ENCODE data around the gene PEX14.

Gene PEX14

DNA sequence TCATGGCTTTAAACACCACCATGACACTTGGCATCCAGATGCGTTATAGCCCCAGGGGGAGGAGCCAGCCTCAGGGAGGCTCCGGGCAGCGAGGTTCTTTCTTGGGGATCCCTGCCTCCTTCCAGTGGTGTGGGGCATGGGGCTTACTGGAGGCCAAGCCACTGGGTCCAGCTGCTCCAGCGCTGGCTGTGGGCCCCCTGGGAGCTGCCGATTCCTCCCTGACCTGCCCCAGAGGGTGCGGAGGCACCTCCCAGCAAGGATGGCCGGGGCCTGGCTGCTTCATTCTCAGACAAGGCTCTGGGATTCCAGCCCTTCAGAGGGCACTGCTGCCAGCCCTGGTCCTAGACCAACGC is 159.3 kb downstream of the PEX14 start:
- Histone ChIP-seq H3K27ac (ENCODE audit: low read depth, low read length) (no peak overlapping the region), H3K36me3 (ENCODE audit: low read length) (no peaks in the 10 kb centered on the region), H3K4me2 (ENCODE audit: low read depth, low read length, poor library complexity, severe bottlenecking) (no peak overlapping the region), H3K27me3 (ENCODE audit: low read length) (no peaks in the 10 kb centered on the region), H3K9me2 (replicated peaks; ENCODE audit: insufficient read depth, low read length) (no peaks in the 10 kb centered on the region), H3K4me3 (ENCODE audit: insufficient read depth, low read length, poor library complexity, severe bottlenecking) (no peak overlapping the region), H3F3A (ENCODE audit: insufficient read depth) (no peaks in the 10 kb centered on the region), H4K20me1 (ENCODE audit: low read depth, low read length) (no peaks in the 10 kb centered on the region), H2AFZ (ENCODE audit: low read depth, low read length, severe bottlenecking) (no peak overlapping the region), H3K79me2 (ENCODE audit: insufficient read depth, low read length) (no peaks in the 10 kb centered on the region), H3K9ac (ENCODE audit: low read length) (no peak overlapping the region), H3K9me3 (ENCODE audit: insufficient read depth, low read length) (no peaks in the 10 kb centered on the region)
- TF ChIP-seq CTCF (IDR thresholded peaks at IDR 0.05; ENCODE audit: insufficient read depth, low read length, poor library complexity, severe bottlenecking) (no peak), EZH2phosphoT487 (conservative IDR thresholded peaks at IDR 0.05; ENCODE audit: low read length) (no peak)

- Histone ChIP-seq H4K20me1 (ENCODE audit: low read depth, low read length) (no peaks in the 10 kb centered on the region), H3K9me2 (replicated peaks; ENCODE audit: insufficient read depth, low read length) (no peaks in the 10 kb centered on the region), H3F3A (ENCODE audit: insufficient read depth) (no peaks in the 10 kb centered on the region), H3K79me2 (ENCODE audit: insufficient read depth, low read length) (no peaks in the 10 kb centered on the region), H3K27ac (ENCODE audit: low read depth, low read length) (no peak overlapping the region), H3K4me2 (ENCODE audit: low read depth, low read length, poor library complexity, severe bottlenecking) (no peak overlapping the region), H3K9me3 (ENCODE audit: insufficient read depth, low read length) (no peaks in the 10 kb centered on the region), H3K4me3 (ENCODE audit: insufficient read depth, low read length, poor library complexity, severe bottlenecking) (no peak overlapping the region), H2AFZ (ENCODE audit: low read depth, low read length, severe bottlenecking) (no peak overlapping the region), H3K36me3 (ENCODE audit: low read length) (no peaks in the 10 kb centered on the region), H3K9ac (ENCODE audit: low read length) (no peak overlapping the region), H3K27me3 (ENCODE audit: low read length) (no peaks in the 10 kb centered on the region)
- TF ChIP-seq EZH2phosphoT487 (conservative IDR thresholded peaks at IDR 0.05; ENCODE audit: low read length) (no peak), CTCF (IDR thresholded peaks at IDR 0.05; ENCODE audit: insufficient read depth, low read length, poor library complexity, severe bottlenecking) (no peak)
Observed at GRCh38 chr1:10634428-10635084, 159.8 kb downstream of the PEX14 start.

GRCh38 chr1:10635085-10635896 is 160.5 kb downstream of the PEX14 start:
- H3K9ac ChIP-seq (ENCODE audit: low read length), result no peak overlapping the region
- no peaks in the 10 kb centered on the region for H3K9me3 ChIP-seq (ENCODE audit: insufficient read depth, low read length)
- H3F3A ChIP-seq (ENCODE audit: insufficient read depth), result no peaks in the 10 kb centered on the region
- H2AFZ ChIP-seq (ENCODE audit: low read depth, low read length, severe bottlenecking), result no peak overlapping the region
- no peak overlapping the region for H3K4me2 ChIP-seq (ENCODE audit: low read depth, low read length, poor library complexity, severe bottlenecking)
- no peaks in the 10 kb centered on the region for H3K9me2 ChIP-seq (replicated peaks; ENCODE audit: insufficient read depth, low read length)
- no peaks in the 10 kb centered on the region for H4K20me1 ChIP-seq (ENCODE audit: low read depth, low read length)
- TF ChIP-seq CTCF (IDR thresholded peaks at IDR 0.05; ENCODE audit: insufficient read depth, low read length, poor library complexity, severe bottlenecking) (no peak), EZH2phosphoT487 (conservative IDR thresholded peaks at IDR 0.05; ENCODE audit: low read length) (no peak)
- H3K4me3 ChIP-seq (ENCODE audit: insufficient read depth, low read length, poor library complexity, severe bottlenecking), result no peak overlapping the region
- no peaks in the 10 kb centered on the region for H3K79me2 ChIP-seq (ENCODE audit: insufficient read depth, low read length)
- H3K27me3 ChIP-seq (ENCODE audit: low read length), result no peaks in the 10 kb centered on the region
- no peaks in the 10 kb centered on the region for H3K36me3 ChIP-seq (ENCODE audit: low read length)
- H3K27ac ChIP-seq (ENCODE audit: low read depth, low read length), result no peak overlapping the region
